GM12872 (cell line): ENCODE results near the gene KRT71.

Experiments used
- TF ChIP-seq, protein P1 (sequence below): IDR thresholded peaks from 3 replicates; pipeline ENCODE4 v1.5.1; 2011; ENCODE audit warnings: low read depth, mild to moderate bottlenecking, low read length, moderate library complexity; ENCODE audit not compliant: insufficient read depth

Gene KRT71

DNA sequence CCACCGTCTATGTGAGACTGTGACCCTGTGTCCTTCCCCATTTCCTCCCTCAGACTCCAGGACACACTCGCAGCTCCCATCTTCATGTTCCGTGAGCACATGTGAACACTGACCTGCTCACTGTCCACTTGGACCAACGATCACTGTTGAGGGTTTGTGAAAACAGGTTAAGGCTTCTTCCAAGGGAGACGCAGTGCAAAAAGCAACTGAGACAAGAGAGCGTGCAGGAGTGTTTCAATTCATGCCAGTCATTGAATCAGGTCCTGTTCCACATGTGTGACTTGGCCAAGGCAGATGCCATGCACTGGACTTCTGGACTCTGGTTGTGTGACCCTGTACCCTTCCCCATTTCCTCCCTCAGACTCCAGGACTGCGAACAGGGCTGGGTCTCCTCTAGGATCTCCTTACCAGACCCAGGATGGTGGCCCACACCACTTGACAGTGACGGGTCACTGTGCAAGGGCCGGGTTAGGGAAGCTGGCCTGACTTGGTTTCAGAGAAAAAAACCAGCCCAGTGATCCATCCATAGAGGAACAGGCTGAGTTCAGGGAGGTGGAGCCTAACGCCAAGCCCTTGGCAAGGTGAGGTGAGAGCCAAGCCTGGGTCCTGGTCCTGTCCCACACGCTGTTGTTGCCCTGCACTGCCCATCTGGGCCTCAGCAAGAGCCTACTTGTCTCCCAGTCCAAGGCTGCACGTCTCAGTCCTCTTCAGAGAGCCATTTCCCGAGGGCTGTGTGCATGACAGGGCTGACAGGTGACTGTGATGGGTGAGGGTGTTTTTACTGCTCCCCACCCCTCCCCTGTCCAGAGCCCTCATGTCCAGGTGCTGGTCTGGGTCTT is 27.1 kb downstream of the KRT71 start:
- TF ChIP-seq, protein P1, sequence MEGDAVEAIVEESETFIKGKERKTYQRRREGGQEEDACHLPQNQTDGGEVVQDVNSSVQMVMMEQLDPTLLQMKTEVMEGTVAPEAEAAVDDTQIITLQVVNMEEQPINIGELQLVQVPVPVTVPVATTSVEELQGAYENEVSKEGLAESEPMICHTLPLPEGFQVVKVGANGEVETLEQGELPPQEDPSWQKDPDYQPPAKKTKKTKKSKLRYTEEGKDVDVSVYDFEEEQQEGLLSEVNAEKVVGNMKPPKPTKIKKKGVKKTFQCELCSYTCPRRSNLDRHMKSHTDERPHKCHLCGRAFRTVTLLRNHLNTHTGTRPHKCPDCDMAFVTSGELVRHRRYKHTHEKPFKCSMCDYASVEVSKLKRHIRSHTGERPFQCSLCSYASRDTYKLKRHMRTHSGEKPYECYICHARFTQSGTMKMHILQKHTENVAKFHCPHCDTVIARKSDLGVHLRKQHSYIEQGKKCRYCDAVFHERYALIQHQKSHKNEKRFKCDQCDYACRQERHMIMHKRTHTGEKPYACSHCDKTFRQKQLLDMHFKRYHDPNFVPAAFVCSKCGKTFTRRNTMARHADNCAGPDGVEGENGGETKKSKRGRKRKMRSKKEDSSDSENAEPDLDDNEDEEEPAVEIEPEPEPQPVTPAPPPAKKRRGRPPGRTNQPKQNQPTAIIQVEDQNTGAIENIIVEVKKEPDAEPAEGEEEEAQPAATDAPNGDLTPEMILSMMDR, result no peak

DNA sequence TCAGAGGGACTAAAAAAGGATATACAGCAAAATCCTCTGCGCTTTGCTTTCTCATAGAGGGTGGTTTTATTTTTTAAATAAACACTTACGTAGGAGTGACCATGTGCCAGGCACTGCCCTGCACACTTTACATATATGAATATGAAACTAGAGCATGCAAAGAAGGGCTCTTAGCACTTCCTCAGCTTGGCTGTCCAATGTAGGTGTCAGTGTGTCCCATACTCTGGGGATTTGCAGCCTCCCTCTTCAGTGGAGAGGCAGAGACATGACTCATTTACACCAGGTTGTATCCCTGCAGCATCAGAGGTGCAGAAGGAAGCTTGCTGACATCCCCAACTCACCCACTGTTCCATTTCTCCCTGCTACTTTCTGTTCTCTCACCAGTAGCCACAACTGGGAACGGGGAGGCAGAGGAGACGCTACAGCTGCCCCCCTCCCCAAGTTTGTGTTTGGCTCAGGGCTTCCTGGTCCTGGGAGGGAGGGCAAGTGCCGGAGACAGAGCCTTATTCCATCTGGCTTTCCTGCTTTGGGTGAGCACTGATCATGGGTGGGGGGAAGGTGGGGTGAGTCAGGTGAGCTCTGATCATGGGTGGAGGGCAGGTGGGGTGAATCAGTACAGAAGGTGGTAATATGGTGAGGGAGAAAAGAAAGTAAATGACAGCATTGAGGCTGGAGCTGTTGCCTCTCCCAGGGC is 27.9 kb downstream of the KRT71 start:
- TF ChIP-seq, protein P1, result no peak

- TF ChIP-seq, protein P1, result no peak
These were observed 28.6 kb downstream of the KRT71 start for GRCh38 chr12:52524241-52524897.

- TF ChIP-seq, protein P1, result no peak
These were observed 29.1 kb downstream of the KRT71 start for GRCh38 chr12:52523824-52524223.

GRCh38 chr12:52522346-52523011 is 30.5 kb downstream of the KRT71 start:
- TF ChIP-seq, protein P1, result no peak

GRCh38 chr12:52521568-52522266 is 31.2 kb downstream of the KRT71 start:
- TF ChIP-seq, protein P1, result no peak
